Activated CD8-positive, alpha-beta memory T cell treated with anti-CD3 and anti-CD28 coated beads for 48 hours (primary cell): ENCODE data around the gene HOXC9.

ENCODE experiments used
- DNase-seq, 3 experiments: peaks; one replicate each; pipeline ENCODE4 v3.0.0-alpha.2; 2020; ENCODE audit warnings: low read depth in 2 of 3, low spot score in 2 of 3

The HOXC9 gene

DNA sequence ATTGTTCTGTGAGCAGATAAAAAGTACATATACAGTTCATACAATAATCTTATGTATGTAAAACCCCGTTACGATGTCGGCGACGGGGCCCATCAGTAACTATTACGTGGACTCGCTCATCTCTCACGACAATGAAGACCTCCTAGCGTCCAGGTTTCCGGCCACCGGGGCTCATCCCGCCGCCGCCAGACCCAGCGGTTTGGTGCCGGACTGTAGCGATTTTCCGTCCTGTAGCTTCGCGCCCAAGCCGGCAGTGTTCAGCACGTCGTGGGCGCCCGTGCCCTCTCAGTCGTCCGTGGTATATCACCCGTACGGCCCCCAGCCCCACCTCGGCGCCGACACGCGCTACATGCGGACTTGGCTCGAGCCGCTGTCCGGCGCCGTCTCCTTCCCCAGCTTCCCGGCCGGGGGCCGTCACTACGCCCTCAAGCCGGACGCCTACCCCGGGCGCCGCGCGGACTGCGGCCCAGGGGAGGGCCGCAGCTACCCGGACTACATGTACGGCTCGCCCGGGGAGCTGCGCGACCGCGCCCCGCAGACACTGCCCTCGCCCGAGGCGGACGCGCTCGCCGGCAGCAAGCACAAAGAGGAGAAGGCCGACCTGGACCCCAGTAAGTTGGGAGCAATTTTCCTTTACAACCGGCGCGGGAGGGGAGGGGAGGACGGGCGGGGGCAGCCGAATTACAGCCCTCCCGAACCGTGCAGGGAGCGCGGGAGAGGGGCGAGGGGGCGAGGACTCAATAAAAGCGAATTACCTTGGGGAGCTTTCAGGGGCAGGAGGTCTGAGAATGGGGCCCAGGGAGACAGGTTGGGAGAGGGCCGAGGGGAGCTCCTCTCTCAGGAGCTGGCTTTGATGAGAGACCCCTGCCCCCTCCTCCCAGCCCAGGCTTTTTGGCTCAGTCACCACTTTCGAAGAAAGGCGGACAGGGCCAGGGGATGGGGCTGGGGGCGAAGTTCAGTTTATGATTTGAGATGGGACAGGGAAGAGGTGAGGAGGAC lies at the start of gene HOXC9:
TSS of gene HOXC9 (plus strand) at position 46 of the 999 bp plus-strand sequence. CDS start at position 74, 28 bp downstream.
- no peak for DNase-seq

DNA sequence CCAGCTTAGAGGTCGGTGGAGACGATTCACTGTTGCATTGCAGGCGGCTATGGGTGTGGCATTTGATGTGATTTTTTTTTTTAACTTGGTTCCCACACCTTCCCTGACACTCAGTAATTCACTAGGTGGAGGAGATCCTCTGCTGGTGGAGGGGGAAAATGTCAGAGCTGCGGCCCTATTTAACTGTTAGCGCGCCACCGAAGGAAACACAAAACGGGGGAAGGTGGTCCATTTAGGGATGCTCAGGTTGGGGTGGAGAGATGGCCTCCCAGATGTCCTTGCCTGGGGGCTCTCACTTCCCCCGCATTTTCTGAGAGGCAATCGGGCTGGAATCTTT lies 49.6 kb upstream of the HOXC9 start:
- DNase-seq, result no peak

DNA sequence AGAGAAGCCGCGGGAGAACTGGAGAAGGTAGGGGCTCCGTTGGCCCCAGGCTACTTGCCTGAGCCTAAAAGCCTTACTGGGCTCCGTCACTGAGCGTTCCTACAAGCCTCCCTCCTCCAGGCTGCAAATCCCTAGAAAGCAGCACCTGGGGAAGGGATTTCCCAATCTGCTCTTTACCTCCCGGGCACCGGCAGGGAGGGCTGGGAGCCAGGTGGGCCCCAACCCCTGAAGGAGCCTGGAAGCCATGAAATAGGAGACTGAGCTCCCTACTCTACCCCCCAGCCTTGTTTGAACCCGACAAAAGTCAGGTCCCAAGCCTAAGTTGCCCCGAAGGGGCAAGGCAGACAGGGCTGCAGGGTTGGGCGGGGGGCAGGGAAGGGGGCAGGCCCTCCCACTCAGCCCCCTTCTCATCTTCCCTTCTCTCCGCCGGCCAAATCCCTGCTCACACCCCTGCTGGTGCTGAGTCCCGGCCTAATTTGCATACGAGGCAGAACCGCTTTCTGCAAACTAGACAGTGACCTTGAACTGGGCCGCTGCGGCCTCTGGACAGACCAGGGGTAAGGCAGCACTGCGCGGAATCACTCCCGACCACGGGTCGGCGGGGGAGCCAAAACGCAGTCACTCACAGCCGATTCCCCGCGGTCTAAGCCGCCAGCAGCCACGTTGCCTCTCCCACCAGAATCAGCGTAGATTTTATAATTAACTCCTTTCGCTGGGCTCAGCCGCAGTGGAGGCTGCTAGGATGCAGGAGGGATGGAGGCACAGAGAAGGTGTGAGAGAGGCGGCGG lies 49.0 kb upstream of the HOXC9 start:
- no peak for DNase-seq

DNA sequence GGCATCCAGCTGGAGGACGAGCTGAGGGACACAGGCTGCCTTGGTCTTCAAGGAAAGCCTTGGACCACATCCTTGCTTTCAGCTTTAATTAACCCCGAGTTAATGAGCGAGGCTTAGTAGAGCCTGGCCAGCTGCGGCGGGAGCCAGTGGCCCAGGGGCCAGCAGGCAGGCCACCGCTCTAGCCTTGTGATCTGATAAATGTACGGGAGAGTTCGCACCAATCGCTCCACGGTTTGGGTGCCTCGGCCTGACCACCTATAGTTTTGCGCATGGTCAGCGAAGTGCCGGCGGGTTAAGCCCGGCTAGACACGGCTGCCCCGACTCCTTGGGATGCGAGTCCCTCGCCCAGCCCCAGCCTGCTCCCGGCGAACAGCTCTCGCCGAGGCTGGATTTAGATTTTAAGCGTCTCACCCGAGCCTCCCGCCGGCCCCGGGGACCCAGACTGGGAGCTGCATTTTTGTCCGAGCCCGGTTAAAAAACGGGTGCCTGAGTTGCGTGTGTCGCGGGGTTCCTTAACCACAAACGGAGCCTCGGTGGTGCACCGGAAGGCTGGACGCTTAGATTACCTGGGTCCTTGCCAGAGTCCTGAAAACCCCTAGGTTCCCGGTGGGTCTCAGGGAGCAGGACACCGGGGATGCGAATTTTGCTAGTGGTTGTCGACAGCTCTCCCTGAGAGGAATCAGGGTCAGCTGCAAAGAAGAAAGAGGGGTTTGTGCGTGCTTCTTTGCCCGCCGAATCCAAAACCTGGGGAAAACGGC lies 48.2 kb upstream of the HOXC9 start:
- no peak for DNase-seq

DNA sequence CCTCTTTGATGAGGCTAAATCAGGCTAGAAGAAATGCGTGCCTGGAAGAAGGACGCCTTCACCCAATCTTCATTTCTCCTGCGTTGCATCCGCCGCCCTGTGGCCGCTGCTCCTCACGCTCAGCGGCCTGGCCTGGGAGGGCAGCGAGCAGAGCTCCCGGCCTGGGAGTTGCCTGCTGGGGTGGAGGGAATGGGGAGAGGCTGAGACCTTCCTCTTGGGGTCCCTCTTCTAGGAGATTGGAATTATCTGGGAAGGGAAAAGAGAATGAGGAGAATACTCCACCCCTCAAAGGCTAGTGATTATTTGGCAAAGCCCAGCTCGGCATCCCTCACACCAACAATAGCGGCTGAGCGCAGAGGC lies 47.6 kb upstream of the HOXC9 start:
- no peak for DNase-seq

DNA sequence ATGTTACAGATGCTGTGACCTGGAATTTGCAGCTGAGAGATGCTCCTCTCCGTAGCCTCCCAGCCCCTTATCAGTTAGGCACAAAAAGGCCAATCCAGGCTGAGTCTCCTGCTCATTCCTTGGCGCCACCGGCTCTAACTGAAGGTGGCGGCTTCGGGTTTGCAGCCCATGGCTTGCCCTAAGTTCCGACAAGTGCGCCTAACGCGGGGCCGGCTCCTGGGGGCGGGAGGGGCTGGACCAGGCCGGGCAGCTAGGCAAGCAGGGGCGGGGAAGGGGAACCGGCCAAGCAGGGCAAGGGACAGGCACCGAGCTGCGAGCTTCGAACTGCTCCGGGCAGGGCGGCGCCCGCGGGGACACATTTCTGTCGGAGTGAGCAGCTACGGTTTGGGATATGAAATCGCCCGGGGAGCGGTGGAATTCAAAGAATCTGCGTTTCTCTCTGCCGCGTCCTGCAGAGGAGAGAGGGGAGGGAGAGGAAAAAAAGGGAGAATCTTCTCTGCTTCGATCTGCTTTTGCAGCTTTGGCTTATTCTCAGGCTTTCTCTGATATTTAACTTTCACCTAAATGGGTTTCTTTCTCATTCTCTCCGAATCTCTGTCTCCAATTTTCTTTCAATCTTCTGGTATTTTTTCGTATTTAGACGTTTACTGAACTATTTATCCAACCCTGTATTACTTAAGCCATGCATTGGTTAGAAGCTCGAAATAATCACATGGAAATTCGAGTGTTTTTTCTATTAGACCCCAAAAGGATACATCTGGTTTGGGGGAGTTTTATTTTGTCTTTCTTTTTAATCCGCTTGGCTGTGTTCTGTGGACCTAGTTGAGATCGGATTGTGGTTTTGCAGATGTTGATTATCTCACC lies 46.9 kb upstream of the HOXC9 start:
- DNase-seq, result no peak

DNA sequence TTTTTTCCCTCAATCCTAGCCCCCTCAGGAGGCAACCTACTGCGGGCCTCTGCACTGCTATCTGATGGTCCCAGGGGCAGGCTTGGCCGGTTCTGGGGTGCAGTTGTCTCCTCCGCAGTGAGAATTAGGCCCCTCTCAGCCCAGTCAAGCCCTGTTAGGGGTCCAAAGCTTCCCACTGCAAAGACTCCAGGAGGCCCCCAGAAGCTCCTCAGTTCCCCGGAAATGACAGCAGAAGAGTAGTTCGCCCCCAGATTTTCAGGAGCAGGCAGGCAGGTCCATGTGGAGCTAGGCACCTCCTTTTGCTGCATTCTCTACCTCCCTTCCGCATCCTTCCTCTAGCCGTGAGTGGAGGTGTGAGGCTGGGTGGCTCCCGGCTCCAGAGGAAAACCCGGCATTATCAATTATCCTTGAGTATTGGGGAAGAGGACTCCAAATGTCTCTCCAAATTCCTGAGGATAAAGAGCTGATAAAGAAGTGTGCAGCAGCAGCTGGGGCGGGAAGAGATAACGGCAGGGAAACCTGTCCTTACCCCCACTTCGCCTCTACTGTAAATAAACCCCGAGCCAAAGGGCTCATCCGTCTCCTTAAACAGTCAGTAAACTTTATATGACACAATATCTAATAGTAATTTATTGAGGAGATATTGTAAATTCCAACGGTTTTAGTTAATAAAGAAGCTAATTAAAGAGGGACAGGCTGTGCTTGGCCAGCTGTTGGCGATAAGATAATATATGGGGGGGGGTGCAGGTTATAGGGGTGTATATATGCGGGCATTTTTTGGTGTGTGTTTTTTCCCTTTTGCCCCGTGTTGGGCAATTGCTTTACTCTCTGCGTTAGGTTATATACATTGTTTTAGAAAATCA lies 45.9 kb upstream of the HOXC9 start:
- DNase-seq, result no peak

DNA sequence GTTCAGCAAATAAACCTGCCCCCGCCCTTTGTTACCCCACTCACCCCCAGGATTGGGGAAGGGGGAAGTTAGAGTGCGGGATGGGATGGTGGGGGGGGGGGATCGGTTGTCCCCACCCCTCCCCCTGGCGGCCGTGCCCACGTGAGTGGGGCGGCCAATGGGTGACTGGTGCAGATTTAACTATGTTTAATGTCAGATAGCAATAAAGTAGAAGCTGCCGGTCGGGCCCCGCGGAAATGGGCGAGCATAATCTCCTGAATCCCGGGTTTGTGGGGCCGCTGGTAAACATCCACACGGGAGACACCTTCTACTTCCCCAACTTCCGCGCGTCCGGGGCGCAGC lies 45.3 kb upstream of the HOXC9 start, which contains the start of gene HOXC12:
TSS of gene HOXC12 (plus strand) at position 210 of the 342 bp plus-strand sequence. CDS start at position 237, 27 bp downstream.
- DNase-seq, result no peak

DNA sequence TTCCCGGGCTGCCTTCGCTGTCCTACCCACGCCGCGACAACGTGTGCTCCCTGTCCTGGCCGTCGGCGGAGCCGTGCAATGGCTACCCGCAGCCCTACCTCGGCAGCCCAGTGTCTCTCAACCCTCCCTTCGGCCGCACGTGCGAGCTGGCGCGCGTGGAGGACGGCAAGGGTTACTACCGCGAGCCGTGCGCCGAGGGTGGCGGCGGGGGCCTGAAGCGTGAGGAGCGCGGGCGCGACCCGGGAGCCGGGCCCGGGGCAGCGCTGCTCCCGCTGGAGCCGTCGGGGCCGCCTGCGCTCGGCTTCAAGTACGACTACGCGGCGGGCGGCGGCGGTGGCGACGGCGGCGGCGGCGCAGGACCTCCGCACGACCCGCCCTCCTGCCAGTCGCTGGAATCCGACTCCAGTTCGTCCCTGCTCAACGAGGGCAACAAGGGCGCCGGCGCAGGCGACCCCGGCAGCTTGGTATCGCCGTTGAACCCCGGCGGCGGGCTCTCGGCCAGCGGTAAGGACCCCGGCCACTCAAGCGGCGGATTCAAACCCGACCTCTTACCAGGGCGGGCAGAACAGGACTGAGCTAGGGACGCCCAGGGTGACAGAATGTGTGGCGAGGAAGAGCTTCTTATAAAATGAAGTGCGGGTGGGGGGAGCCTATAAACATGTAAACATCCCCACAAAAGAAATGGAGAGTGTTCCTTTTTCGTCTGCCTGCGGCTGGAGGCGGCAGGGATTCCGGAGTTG lies 44.8 kb upstream of the HOXC9 start:
- DNase-seq, result no peak

DNA sequence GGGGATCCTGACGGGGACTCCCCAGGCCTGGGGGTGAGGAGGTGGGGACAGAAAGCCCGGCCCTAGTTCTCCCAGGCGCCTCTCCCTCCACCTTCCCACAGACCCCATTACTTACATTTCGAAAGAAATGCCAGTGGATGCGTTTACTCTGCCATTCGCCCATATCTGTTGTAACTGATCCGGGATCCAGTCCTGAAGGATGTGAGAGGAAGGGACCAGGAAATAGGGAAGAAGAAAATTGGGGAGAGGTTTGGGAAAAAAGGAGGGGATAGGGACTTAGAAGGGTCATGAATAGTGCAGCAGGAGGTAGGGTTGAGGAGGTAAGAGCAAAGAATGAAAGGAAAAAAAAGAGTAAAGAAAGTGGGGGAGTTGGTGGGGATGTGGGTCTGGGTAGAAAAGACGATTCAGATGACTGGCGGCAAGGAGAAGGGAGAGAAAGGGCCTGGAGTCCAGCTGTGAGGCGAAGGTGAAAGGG lies 44.1 kb upstream of the HOXC9 start:
- DNase-seq, result no peak

DNA sequence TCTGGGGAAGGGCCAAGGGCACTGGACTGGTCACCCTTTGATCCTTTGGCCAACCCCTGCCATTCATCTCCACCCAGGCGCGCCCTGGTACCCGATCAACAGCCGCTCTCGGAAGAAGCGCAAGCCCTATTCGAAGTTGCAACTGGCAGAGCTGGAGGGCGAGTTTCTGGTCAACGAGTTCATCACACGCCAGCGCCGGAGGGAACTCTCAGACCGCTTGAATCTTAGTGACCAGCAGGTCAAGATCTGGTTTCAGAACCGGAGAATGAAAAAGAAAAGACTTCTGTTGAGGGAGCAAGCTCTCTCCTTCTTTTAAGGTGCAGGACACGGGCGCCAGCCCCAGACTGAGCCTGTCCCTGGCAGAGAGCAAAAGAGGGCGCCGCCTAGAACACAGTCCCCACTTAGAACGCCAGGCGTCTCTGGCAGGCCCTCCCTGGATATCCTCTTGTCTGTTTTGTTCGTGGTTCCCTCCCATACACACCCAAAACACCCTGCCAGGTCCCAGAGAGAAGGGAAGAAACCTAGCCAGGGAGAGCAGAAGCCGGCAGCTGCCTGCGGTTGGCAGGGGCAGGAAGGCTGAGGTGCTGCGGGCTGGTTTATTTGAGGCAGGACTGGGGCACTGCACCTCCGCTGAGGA lies 43.6 kb upstream of the HOXC9 start:
- DNase-seq, result no peak

DNA sequence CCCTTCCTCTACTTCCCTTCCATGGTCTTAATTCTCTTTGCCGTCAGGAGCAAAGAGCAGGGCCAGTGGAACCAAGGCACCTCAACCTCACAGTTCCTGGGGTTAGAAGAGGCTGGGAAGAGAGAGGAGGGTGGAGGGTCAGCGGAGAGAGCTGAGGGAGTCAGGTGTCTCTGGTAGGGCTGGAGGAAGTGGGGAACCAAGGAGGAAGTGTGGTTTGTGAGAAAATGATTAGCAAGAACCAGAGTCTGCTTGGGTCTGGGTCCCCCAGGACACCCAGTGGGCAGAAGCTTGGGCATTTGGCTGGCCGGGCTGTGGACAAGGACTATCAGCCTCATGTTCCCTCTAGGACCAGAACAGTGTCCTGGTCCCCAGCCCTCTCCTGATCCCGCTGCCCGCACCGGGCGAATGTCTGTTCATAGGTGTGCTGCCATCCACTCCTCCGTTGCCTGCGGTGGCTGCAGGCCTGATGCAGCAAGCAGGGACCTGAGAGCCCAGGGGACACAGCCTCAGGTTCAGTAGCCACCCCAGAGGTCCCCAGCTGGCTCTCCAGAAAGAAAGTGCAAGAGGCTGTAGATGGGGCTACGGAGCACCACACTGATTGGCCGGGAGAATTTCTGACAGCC lies 42.9 kb upstream of the HOXC9 start:
- no peak for DNase-seq

DNA sequence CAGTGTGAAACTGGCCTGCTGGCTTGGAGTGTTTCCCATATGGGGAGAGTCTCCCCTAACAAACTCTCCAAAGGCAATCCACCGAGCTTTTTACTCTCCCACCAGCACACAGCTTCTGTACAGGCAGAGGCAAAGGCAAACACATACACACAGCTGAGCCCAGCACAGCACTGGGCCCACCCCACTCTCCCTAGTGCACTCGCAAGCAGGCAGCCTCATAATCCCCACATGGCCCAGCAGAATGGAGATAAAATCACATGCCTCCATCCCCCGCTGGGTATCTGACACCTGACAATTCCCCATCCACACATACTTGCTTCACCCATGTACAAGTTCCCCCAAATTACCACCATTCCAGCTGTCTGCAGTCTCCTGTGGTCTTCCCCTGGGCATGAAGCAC lies 41.8 kb upstream of the HOXC9 start:
- no peak for DNase-seq

DNA sequence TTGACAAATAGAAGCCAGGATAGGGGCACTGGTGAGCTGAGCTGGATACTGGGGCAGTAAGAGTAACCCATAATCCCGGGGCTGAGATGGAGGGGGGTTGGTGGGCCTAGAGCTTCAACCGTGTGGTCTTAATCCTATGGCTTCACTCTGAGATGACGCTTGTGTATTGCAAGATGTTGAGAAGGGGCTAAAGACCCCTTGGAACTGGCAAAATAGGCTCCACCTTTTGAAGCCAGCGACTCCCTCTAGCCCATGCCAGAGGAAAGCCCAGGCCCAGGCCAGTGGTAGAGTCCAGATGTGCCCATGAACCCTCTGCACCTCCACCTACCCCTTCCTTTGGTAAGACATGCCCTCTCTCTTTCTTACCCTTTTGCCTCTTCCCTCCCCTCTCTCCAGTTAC lies 40.6 kb upstream of the HOXC9 start:
- no peak for DNase-seq

DNA sequence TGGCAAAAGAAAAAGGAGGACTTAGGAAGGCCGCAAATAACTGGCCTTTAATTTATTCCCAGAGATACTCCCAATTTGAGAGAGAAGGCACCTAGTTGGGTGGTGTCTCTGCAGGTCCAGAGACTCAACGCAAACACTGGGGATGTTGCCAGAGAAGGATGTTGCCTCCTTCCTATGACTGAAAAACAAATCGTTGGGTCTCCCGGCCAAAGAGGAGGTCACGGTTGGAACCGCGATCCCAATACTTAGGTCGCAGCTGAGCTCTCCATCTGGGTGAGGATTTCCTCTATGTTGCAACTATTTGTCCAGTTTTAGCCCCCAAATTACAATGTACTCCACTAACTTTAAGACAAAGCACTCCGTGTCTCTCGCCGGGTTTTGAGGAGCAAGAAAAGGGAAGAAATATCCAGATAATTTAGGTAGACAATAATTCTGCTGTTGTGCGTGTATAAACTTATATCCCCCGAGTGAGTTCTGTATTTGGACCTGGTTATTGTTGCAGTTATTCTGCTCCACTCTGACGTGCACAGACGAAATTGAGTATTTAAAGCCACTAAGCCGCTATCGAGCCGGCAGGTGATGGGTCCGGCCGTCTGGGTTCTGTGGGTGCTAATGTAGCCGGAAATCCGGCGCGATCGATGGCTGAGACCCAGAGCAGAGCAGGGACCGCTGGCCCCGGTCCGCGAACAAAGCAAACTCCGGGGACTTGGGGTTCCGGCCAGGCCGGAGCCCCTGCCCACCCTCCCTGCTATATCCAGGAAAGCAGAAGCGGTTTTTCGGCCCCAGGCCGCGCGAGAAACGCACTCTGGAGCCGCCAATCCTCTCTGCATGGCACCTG lies 39.6 kb upstream of the HOXC9 start:
- DNase-seq, result no peak

DNA sequence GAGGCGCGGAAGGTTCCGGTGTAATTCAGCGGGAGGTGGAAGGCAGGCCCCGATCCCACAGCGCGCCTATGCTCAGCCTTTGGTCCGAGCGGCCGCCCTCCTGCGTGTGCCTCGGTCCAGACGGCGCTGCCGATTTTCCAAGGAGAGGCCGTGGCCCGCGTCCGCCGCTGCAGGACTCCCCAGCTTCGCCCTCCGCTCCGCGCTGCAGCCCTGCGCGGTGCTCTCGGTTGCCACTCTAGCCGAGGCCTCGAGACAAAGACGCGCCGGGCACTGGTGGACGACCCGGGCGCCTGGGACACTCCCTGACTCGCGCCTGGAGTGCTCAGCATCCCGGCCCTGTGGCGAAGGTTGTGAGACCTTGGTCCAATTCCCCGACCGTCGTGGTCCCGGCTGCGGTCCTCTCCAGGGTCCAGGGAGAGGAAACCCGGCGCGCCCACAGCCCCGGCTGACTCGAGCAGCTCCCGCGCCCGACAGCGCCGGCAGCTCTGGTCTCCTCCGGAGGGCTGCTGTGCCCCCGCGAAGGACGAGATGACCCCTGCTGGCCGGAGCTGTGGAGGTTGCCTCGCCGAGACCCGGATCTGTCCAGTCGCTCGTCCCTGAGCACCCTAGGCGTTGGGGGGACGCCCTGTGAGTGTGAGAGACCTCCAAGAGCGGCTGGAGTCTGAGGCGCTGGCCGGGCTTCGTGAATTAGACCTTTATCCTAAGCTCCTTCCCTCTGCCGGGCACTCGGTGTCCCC lies 38.8 kb upstream of the HOXC9 start:
- no peak for DNase-seq
